Stimulated activated CD4-positive, alpha-beta T cell treated with anti-CD3 and anti-CD28 coated beads, TNF-alpha, amount 100 ng/mL, for 24 hours (primary cell): ENCODE measurements around the gene TMEM87B.

Experiments used
- DNase-seq, 3 experiments: peaks; one replicate each; pipeline ENCODE4 v3.0.0-alpha.2; 2020; ENCODE audit warnings: low read depth in 3 of 3

Gene TMEM87B, protein sequence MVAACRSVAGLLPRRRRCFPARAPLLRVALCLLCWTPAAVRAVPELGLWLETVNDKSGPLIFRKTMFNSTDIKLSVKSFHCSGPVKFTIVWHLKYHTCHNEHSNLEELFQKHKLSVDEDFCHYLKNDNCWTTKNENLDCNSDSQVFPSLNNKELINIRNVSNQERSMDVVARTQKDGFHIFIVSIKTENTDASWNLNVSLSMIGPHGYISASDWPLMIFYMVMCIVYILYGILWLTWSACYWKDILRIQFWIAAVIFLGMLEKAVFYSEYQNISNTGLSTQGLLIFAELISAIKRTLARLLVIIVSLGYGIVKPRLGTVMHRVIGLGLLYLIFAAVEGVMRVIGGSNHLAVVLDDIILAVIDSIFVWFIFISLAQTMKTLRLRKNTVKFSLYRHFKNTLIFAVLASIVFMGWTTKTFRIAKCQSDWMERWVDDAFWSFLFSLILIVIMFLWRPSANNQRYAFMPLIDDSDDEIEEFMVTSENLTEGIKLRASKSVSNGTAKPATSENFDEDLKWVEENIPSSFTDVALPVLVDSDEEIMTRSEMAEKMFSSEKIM

DNA sequence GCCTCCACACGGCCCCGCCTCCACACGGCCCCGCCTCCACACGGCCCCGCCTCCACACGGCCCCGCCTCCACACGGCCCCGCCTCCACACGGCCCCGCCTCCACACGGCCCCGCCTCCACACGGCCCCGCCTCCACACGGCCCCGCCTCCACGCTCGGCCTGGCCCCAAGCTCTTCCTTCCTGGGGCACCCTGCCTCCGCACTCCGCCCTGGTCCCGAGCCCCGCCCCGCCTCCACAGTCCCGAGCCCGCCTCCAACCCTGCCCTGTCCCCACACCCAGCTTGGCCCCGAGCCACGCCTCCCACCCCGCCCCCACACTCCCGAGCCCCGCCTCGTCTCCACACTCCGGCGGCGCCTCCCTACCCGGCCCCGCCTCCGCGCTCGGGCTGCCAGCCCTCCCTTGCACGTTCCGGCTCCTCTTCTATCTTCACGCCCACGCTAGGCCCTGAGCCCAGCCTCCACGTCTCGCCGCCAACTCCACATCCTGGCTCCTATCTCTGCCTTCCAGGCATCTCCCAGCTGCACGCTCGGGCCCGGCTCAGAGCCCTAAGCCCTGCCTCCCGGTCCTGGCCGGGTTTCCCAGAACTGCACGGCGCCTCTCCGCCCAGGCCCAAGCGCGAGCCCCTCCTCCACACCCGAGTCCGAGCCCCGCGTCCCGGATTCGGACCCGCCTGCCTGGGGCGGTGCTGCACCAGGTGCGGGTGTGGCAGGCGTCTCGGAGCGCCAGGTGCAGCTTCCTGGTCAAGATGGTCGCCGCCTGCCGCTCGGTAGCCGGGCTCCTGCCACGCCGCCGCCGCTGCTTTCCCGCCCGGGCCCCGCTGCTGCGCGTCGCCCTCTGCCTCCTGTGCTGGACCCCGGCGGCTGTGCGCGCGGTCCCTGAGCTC lies at the start of gene TMEM87B:
Gene TMEM87B (plus strand): TSS at position 423 of the 883 bp plus-strand sequence. CDS start 323 bp downstream, at position 746.
- peak; percentile 90 to 98 (median 95) for DNase-seq

DNA sequence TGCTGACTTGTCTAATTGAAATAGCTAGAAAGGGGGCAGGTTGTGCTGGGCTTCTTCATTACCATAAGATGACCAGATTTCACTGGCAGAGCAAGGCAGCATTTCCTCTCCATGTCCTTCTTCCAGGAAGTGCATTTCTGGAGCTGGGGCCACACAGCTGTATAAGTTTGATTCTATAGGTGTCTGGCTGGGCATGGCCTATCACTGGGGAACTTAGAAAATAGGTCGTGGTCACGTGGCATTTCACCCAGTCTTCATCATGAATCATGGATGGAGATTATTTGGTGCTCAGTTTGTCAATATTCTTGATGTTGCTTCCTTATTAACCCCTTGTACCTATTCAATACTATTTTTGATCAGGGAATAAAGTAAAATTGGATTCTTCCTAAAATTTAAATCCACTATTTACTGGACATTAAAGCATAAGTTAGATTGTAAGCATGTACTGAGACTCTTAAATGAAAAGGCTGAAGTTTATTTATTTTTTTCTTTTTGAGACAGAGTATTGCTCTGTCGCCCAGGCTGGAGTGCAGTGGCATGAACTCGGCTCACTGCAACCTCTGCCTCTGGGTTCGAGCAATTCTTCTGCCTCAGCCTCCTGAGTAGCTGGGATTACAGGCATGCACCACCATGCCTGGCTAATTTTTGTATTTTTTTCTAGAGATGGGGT lies 49.5 kb upstream of the TMEM87B start:
- no peak for DNase-seq

DNA sequence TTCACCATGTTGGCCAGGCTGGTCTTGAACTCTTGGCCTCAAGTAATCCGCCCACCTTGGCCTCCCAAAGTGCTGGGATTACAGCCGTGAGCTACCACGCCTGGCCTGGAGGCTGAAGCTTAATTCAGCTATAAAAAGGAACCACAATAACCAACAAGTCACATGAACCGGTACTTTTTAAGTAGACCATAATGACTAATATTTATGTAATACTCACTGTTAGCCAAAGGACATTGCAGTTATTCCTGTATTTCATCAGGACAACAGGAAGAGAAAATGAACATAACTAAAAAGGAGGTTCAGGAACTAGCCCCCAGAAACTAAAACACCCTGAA lies 49.0 kb upstream of the TMEM87B start:
- no peak for DNase-seq

DNA sequence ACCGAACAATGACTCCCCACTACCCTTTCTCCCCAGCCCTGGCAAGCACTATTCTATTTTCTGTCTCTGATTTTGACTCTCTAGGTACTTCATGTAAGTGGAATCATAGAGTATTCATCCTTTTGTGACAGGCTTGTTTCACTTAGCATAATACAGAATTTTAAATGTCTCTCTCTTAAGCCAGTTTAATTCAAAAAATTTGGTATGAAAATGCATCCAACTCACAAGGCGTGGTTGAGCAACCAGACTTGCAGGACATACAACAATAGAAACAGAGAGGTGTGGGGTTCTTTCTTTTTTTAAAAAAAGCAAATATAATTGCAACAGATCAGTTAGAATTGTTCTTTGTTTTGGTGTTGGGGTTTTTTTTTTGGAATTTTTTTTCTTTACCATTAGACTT lies 47.6 kb upstream of the TMEM87B start:
- no peak for DNase-seq

DNA sequence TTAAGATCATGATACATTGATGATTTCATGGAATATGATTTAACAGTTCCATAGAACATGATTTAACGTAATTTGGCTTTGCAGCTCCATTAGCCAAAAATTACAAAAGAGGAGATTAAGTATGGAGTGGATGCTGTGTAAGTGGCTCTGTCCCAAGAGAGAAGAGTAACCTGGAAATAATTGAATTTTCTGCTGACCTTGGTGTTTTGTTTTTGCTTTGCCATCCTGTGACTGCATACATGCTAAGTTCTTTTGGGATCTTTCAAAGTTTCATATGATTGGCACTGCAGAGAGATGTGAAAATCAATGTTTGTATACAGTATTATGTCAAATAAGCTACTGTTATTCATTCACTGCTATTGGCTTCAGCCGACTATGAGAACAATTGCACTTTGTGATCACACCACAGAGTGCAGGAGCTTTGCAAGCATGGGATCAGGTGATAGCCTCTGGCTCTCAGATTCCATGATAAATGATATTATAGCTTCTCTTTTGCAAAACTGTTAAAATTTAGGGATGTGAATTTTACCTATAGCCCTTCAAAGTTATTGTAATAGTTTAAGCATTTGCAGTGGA lies 46.1 kb upstream of the TMEM87B start:
- DNase-seq: no peak

DNA sequence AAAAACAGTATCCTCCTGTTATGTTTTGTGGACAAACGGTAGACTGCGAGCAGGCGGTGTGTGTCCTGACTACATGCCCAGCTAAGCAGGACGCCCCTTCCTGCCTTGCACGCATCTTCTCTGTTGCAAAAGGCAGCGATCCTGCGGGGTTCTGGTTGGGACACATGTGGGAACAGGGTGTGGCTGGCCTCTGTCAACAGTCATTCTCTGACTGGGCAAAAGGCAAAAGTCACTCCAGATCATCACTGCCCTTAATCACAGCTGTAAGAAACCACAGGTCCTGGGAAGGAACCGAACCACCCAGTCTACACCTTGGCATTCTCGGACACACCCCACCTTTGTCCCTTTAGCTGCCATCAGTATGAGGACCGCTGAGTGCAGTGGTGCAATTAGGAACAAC lies 44.3 kb upstream of the TMEM87B start:
- no peak for DNase-seq

DNA sequence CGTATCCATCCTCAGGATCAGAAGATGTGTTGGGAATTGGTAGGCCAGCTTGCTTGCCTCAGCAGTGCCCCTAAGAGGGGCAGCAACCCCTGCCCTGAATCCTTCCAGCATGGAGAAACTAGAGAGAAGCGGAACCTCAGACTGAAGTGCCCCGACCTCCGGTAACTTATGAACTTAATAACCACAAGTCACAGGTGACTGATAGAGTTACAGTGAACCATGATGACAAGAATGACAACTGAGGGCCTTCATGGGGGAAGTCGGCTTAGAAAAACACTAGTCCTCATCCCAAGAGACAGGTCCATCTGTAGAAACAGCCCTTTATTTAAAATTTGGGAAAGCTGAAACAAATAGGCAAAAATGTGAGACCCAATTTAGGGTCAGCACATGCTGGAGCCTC lies 42.5 kb upstream of the TMEM87B start:
- DNase-seq: no peak

DNA sequence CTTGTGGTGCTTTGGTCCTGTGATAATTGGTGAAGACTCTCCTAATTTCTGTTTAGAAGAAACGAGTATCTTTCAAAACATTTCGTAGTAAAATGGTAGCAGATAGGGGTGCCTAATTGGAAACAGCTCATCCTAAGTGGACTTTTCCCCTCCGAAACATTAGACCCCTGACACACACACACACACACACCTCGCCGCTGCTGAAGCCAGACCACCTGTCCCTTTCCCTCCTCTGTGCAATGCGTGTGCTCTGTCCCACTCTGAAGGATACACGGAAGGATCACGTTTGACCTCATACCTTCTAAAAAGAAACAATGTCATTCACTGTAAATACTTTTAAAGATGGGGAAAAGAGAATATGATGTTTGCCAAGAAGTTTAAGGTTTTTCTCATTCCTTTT lies 36.2 kb upstream of the TMEM87B start:
- DNase-seq: no peak

DNA sequence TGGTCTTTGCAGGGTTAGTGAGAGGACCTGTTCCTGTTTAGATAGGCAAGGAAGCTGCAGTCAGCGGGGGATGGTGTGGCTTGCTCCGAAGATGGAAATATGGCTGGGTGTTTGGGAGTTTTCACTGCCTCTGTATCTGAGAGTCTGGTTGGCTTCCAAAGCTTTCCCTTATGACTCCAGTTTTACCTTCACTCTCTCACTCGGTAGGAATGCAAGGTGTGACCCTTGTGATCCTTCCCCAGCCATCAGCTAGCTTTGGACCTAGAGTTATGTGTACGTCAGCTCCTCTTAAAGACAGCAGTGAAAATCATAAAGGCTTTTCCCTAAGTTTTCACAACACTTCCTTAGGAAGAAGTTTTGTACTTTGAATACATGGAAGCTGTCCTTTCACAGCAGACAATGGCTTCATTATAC lies 35.5 kb upstream of the TMEM87B start:
- no peak for DNase-seq

DNA sequence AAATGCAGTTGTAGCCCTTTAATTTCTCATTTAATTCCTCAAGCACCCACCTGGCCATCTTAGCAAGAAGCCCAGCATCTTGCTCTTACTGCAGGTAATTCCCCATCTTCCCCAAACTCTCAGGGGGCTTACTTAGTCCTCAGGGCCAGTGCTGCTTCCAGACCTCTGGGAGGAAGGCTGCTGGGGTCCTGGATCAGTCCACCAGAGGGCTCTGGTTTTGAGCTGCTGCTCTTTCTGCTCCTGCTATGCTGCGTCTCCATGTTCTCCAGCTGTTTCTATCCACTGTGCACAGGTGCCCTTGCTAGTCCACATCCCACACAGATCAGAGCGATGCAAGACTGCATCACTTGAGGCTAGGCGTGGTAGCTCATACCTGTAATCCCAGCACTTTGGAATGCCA lies 34.5 kb upstream of the TMEM87B start:
- DNase-seq: no peak

DNA sequence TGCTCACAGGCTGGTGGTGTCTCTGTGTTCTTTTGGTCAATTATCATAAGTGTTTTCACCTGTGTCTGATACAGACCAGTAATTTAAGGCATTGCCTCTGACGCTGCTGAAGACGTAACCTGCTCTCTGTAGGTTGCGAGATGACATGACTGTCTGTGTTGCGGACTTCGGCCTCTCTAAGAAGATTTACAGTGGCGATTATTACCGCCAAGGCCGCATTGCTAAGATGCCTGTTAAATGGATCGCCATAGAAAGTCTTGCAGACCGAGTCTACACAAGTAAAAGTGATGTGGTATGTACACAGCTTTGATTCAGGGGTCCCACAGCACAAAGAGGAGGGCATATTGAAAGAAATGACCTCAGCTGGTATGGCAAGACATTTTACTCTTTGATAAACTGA lies 33.8 kb upstream of the TMEM87B start:
- DNase-seq: no peak

DNA sequence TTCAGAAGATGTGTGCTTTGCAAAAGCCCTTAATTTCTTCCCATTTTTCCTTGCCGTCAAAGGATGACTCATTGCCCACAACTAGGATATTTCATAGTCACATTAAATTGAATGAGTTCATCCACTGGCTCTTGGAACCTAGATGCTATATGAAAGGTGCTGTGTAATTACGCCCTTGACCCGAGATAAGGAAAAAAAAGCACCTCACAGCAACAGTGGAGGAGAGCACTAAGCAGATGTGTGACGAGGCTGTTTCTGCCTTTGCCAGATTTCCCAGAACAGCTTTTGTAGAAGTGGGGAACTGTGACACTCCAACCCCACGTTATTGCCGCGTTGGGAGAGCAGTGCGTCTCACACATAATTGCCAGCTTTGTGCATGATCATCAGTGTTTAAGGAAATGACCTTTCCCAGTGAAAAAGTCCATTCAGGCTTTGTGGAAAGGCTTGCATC lies 33.3 kb upstream of the TMEM87B start:
- DNase-seq: no peak

DNA sequence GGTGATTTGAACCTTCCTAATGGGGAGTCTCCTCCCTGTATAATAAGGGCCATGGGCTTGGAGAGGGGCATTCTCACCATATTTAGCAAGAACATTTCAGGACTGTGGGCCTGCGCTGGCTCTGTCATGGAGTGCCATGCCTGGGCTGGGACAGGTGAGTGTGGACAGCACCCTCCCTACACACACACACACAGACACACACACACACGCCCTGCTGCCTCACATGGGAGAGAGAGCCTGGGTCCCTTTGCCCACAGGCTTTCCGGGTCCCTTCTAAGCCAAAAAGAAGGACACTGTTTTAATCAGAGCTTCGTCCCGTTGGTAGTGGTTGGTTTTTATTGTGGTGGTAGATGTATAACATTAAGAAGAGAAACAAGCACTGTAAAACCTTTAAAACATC lies 31.4 kb upstream of the TMEM87B start:
- no peak for DNase-seq

DNA sequence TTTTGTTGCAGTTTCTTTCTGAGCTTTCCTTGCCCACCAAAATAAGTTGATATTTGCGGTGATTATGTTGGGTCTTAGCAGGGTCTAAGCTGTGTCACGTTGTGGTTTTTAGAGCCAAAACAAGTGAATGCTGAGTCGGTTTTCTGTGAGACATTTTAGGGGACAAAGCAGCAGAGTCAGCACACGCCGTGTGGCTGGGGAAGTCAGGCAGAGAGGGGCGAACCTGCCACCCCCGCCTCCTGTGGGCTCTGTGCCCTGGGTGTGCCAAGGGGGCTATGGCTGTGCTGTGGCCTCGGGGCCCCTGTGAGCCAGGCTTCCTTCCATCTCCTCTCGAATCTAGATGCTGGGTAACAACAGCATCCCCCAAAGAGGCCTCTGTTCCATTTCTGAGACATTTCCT lies 30.8 kb upstream of the TMEM87B start:
- no peak for DNase-seq

DNA sequence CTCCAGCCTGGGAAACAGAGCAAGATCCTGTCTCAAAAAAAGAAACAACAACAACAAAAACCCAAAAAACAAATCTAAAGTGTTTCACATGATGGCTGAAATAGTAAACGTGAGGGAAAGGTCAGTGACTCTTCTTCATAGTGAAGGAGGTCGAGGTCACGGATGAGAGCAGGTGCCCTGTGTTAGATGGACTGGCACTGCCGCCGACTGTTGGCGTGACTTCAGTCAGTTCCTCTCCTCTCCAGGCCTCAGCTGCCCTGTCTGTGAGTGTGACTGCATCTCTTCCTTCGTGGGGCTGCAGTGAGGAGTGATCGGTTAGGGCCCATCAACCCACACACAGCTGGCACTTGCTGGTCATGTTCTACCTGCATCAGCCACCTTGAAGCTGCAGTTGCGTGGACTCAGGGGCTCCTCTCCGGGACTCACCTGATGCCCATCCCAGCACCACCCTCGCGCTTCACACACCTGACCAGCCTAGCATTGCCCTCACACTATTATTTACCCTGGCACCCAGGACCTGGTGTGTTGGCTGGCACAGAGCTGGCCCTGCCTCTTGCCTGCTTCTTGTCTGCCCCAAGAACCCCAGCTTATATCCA lies 30.1 kb upstream of the TMEM87B start:
- DNase-seq: no peak

DNA sequence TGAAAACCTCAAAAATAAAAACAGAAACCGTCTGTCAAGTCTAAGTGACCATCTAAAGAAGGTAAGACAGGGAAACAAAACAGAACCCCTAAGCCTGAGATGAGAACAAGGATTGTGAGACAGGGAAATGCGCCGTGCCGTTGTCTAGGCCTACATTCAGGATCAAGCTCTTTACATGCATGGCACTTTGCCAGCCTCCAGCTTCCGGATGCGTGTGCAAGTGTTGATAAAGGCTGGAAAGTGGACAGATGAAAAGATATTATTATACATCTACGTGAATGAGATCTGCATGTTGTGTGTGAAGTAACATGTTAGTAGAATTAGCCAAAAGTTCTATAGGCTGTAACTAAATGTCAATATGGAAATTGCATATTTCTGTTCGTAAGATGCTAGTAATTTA lies 28.6 kb upstream of the TMEM87B start:
- DNase-seq: no peak

DNA sequence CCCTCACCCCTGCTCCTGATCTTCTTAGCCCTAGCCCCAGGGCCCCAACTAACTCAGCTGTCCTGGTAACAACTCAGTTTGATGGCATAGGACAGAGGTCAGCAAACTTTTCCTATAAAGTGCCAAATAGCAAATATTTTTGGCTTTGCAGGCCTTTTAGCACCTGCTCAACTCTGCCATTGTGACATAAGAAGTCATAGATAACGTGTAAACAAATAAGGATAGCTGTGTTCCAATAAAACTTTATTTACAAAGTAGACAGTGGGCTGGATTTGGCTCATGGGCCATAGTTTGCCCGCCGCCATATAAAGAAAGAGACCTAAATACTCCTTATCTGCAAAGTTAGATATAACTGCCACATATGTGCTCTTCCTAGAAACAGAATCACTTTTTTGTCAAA lies 27.3 kb upstream of the TMEM87B start:
- no peak for DNase-seq

DNA sequence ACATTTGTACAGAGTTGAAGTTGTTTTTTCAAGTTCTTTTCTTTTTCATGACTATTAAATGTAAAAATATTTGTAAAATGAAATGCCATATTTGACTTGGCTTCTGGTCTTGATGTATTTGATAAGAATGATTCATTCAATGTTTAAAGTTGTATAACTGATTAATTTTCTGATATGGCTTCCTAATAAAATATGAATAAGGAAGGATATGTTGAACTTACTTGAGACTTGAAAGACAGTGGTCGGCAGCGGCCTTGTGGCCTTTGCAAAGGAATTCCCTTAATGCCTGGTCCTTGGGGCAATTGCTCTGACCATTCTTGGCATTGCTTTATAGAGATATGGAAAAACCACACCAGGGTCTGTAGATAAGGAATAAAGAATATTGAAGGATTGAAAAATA lies 25.9 kb upstream of the TMEM87B start:
- DNase-seq: no peak

DNA sequence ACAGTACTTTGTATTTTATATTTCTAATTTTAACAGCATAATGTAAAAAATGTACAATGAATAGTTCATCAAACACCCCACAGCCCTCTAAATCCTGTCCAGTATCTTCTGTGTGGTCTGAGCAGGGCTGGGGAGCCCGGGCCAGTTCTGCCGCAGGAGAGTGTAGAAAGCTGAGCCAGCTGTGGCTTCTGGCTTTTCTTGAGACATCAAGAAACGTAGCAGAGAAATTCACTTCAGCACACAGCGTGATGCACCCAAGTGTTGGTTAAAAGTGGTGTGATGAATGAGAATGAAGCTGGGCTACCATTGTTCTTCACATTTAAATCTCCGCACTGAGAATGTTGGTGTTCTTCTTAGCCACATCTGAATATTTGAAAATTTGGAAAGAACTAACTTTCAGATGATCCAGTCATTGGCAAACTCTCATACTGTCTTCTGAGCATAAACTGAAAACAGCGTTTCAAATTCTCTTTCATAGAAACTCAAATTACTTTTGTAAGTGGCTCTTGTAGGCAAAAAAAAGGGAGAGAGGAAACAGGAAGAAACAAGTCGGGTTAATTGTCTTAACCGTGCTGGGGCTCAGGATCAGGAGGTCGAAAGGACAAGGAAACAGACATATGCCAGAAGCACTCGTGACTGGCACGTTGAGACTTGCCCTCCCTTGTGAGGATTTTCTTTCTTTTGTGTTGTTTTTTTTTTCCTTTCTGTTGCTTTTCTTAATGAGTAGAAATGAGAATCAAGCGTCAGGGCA lies 23.4 kb upstream of the TMEM87B start:
- DNase-seq: no peak

DNA sequence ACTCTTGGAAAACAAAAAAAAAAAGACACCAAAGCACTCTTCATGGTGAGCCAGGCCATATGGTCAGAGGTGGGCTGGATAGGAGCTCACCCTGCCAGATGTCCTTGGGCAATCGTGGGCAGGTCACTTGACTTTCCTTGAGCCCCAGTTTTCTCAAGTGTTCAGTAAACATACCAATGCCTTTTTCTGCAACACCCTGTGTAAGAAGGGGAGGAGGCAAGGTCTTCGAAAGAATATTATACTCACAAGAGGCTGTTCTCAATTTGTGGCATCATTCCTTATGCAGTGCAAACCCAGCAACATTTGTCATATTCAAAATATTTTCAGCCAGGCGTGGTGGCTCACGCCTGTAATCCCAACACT lies 22.9 kb upstream of the TMEM87B start:
- DNase-seq: no peak
